Measurements from ENCODE around the gene ICA1L.

The ICA1L gene

DNA sequence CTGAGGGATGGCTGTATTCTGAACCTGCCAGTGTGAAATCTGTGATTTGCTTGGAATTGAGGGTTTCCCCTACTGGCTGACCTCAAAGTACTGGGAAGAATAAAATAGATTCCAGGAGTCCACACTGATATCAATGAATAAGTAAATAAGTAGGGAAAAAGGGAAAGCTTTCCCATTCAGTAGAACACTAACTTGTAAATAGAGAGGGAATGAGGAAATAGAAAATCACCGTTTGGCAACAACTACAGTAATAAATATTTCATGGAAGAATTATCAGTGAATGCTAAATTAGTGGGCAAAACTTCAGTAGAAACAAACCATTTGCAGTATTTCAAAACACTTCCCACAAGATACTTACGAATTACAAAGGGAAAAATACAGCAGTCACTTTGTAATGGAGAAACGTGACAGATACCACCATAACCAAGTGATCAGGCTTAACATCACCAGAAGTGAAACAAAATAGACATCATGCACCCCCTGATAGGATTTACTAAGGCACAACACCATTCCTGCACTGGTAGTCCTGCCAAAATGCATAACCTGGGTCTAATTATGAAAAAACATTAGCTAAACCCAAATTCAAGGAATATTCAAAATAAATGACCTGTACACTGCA, 88.5 kb downstream of the ICA1L start:
- DNase-seq (ENCODE audit: low read depth) = no peak

- DNase-seq (ENCODE audit: low read depth) = no peak
Observed at GRCh38 chr2:202780514-202781021, 91.0 kb downstream of the ICA1L start.

- DNase-seq (ENCODE audit: low read depth) = no peak
Observed at GRCh38 chr2:202778217-202778616, 93.3 kb downstream of the ICA1L start.

DNA sequence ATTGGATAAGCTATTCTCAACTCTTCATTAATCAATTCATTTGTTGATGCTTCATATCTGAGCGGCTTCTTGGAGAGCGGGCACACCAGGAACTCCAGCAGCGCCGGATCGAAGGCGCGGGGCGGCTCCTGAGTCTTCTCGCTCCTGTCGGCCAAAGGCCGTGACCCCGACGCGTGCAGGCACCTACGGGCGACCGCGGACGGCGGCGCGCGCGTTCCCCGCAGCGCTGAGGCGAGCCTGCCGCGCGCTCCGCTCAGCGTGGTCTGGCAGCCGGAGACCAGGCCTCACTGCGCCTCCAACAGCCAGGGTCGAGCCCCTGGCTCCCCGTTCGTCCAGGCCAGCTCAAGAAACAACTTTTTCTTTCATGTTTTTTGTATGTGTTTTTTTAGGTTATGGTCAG, 97.5 kb downstream of the ICA1L start:
- no peak for DNase-seq (ENCODE audit: low read depth)

GRCh38 chr2:202773301-202773973, 98.1 kb downstream of the ICA1L start:
- DNase-seq (ENCODE audit: low read depth) = no peak

- no peak for DNase-seq (ENCODE audit: low read depth)
Observed at GRCh38 chr2:202771741-202772460, 99.7 kb downstream of the ICA1L start.

- no peak for DNase-seq (ENCODE audit: low read depth)
Observed at GRCh38 chr2:202771336-202771735, 100.2 kb downstream of the ICA1L start.

- no peak for DNase-seq (ENCODE audit: low read depth)
Observed at GRCh38 chr2:202769201-202769600, 102.4 kb downstream of the ICA1L start.

DNA sequence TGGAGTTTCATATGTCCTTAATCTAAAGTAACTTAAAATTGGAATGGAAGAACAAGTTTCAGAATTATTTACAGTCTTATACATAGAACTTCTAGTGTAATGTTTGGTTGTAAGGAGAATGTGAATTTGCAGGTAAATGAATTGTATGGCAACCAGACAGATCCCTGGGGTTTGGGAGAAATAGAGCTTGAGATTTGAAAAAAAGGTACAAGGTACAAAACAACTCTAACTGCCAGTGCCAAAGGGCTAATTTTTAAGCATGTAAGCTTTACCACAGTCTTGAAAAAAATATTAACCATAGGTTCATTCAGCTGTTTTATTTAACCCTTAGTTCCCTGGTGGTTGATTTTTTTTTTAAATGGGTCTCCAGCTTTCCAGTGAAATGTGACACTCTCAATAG, 103.3 kb downstream of the ICA1L start:
- DNase-seq (ENCODE audit: low read depth) = no peak

GRCh38 chr2:202765436-202765835, 106.1 kb downstream of the ICA1L start:
- no peak for DNase-seq (ENCODE audit: low read depth)

DNA sequence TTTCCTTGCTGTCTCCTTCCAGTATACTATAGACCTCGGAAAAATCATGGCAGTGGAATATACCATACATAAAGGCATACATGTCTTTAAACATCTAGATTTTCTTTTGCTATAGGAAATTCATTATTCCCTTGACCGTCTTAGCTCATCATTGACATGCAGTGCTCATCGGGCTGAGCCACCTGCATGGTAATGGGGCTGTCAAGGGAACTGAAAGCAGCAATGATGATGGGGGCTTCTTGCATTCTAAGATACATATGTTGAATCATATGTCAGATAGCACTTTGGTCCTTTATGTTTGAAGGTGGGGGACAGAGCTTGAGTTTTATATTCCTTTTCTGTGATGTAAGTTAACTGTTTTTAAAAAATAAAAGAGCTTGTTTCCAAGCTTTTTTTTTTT, 106.6 kb downstream of the ICA1L start:
- DNase-seq (ENCODE audit: low read depth) = no peak

DNA sequence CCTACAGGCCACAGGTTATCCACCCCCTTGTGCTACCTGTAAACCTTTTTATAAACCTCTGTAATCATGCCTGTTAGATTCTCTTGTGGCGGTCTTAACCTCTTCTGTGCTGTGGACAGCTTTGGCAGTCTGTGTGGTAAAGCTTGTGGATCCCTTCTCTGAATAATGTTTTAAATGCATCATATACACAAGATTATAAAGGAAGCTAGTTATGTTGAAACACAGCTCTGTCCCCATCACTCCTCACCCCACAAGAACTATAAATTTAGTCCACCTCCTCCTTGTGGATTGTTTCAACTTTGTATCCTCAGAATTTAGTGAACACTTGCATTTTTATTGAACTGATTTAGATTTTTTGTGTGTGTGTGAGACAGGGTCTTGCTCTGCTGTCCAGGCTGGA, 107.7 kb downstream of the ICA1L start:
- DNase-seq (ENCODE audit: low read depth) = no peak

DNA sequence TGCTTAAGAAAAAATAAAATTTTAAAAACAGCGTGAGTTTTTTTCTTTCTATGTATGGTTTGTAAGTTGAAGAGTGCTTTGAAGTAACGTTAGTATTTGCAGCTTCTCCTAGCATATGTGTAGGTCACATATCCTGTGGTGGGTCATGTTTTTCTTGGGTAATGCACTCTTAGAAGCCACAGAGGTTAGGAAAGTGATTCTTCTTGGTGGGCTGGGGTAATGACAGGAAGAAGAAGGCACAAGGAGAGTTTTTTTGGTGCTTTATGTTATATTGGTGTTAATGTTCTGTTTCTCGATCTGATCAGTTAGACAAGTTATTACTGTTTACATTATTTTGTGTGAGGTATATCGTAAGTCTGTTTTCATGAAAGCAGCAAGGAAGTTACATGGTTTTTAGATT, 109.0 kb downstream of the ICA1L start:
- no peak for DNase-seq (ENCODE audit: low read depth)

GRCh38 chr2:202760848-202761247, 110.7 kb downstream of the ICA1L start:
- no peak for DNase-seq (ENCODE audit: low read depth)

DNA sequence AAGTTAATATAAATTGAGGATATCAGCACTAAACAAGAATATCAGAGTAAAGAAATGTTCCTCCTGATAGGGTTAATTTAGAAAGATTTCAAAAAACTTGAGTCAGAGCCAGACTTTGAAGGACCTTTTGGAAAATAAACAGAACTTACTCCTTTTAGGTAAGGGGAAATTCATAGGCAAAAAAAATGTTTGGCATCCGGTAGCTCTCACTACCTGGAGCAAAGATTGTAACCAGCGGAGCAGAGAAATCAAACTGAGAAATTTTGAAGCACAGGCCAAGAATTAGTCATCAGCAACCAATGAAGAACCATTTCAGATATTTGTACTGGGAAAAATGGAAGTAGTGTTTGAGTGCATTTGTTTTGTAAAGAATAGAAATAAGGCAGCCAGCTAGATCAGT, 113.0 kb downstream of the ICA1L start:
- DNase-seq (ENCODE audit: low read depth) = no peak

DNA sequence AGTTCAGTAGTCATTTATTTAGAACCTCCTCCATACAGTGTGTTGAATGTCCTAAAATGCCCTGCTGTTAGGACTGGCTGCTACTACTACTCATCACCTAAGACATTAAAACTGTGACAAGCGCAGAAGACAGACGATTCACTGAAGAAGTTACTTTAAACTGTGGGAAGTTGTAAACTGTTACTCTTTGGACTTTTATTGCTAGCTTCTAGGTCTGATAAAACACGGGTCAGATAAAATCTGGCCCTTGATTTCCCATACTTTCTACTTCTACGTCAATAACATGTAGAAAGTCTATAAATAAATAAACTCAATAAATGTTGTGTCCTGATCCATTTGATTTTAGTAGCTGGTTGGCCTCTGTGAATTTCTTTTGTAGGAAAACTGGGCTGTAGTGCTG, 113.4 kb downstream of the ICA1L start:
- no peak for DNase-seq (ENCODE audit: low read depth)

DNA sequence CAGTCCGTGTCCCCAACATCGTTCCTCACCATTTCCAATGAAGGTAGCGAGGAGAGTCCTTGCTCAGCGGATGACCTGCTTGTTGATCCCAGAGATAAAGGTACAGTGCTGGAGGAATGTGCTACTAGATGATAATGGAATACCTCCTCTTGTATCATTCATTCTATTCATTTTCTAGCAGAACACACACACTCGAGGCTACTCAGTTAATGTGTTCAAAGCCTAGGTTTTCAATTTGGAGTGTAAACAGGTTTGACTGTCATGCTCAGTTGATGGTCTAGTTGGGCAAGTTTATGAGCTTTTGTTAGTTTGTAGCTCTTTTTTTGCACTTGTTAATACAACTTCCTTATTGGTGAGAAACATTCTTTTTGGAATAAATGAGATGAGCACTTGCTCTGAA, 114.2 kb downstream of the ICA1L start:
- DNase-seq (ENCODE audit: low read depth) = no peak

GRCh38 chr2:202756598-202756997, 115.0 kb downstream of the ICA1L start:
- DNase-seq (ENCODE audit: low read depth) = no peak

GRCh38 chr2:202754936-202755335, 116.6 kb downstream of the ICA1L start:
- no peak for DNase-seq (ENCODE audit: low read depth)

GRCh38 chr2:202752071-202752470, 119.5 kb downstream of the ICA1L start:
- DNase-seq (ENCODE audit: low read depth) = no peak

DNA sequence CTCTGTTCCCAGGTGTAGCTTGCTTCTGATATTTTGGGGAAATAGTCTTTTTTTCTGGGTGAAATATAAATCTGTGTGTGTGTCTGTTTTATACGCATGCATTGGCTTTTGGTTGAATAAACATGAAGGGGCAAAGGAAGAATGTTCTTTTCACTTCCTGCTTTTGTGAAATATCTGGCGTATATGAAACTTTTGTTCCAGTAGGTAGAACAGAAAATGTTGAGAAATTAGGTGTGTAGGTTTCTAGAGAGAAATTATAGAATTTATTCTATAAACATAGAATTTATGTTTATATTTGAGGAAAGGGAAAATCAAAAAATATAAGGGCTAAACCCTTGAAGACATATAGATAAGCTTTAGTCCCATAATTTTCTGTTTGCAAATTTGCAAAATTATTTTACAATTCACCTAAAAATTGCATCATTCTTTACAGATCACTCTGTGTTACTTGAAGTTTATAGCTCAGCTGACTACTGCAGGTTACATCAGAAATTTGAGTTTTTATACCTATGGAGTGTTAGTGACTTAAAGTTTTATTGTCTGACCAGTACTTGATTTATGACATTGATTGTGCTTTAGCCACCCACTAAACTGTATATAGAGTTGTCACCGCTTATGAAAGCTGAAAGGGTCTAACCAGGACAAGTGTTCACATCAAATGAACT, 120.7 kb downstream of the ICA1L start:
- DNase-seq (ENCODE audit: low read depth) = no peak

DNA sequence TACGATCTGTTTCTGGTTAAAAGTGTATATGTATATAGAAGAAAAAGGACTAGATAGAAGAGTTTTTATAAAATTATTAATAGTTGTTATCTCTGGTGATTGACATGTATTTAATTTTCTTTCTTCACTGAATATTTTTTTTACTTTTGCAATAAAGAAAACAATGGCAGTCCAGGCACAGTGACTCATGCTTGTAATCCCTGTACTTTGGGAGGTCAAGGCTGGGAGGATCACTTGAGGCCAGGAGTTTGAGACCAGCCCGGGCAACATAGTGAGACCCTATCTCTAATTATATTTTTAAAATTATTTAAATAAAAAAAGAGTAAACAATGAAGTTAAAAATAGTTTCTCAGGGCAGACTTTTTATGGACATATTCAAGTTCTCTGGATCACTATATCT, 122.1 kb downstream of the ICA1L start:
- DNase-seq (ENCODE audit: low read depth) = no peak

DNA sequence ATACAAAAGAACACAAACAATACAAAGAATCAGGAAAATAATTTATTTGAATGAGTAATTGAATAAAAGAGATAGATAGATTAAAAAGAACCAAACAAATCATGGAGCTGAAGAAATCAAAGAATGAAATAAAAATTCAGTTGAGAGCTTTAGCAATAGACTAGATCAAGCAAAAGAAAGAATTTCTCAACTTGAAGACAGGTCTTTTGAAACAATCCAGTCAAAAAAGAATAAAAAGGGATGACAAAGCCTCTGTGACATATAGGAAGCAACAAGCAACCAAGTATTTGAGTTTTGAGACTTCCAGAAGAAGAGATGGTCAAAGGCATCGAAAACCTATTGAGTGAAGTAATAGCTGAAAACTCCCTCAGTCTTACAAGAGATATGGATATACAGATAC, 128.0 kb downstream of the ICA1L start:
- no peak for DNase-seq (ENCODE audit: low read depth)
